GM18499 (cell line): Measurements from ENCODE around the gene STPG1.

Source experiments
- ATAC-seq: cut with Tn5 transposase; IDR thresholded peaks from one replicate; pipeline ENCODE4 v1.9.1; 2021; ENCODE audit warnings: moderate number of reproducible peaks; ENCODE audit not compliant: insufficient read depth, unreplicated experiment

The STPG1 gene

GRCh38 chr1:24321697-24322469 lies 91.7 kb downstream of the STPG1 start:
- no peak for ATAC-seq

- no peak for ATAC-seq
These were observed 92.5 kb downstream of the STPG1 start for GRCh38 chr1:24321126-24321525.

GRCh38 chr1:24319962-24320361 lies 93.6 kb downstream of the STPG1 start:
- ATAC-seq, result no peak

- no peak for ATAC-seq
These were observed 94.2 kb downstream of the STPG1 start, which contains the start of gene GRHL3 for GRCh38 chr1:24319312-24319863. GRHL3 (plus strand) TSS chr1:24319357; CDS start chr1:24319552, 195 bp downstream.

GRCh38 chr1:24318615-24319311 lies 94.8 kb downstream of the STPG1 start:
- ATAC-seq, result no peak

GRCh38 chr1:24317956-24318614 lies 95.5 kb downstream of the STPG1 start:
- no peak for ATAC-seq

- no peak for ATAC-seq
These were observed 96.5 kb downstream of the STPG1 start for GRCh38 chr1:24317081-24317480.

- no peak for ATAC-seq
These were observed 96.9 kb downstream of the STPG1 start for GRCh38 chr1:24316645-24317044.

GRCh38 chr1:24315391-24315790 lies 98.2 kb downstream of the STPG1 start:
- ATAC-seq, result no peak

- no peak for ATAC-seq
These were observed 101.8 kb downstream of the STPG1 start for GRCh38 chr1:24311741-24312140.

- ATAC-seq, result no peak
These were observed 102.3 kb downstream of the STPG1 start for GRCh38 chr1:24311234-24311633.

- ATAC-seq, result no peak
These were observed 103.7 kb downstream of the STPG1 start for GRCh38 chr1:24309762-24310485.

- no peak for ATAC-seq
These were observed 105.1 kb downstream of the STPG1 start for GRCh38 chr1:24308365-24309015.
